HUES64 (cell line): ENCODE measurements around the gene B3GALT6.

ENCODE experiments used
- H3K27ac ChIP-seq: 2 replicates; pipeline ENCODE4 v1.7.0; 2013; ENCODE audit warnings: low read depth, low read length, inconsistent platforms
- H3K27me3 ChIP-seq: 2 replicates; pipeline ENCODE4 v1.6.1; 2013; ENCODE audit warnings: mild to moderate bottlenecking, low read length; ENCODE audit not compliant: insufficient read depth
- H3K36me3 ChIP-seq: 2 replicates; pipeline ENCODE4 v1.6.1; 2013; ENCODE audit warnings: mild to moderate bottlenecking, low read length; ENCODE audit not compliant: insufficient read depth
- H3K4me1 ChIP-seq: 2 replicates; pipeline ENCODE4 v1.6.1; 2013; ENCODE audit warnings: mild to moderate bottlenecking, low read length, moderate library complexity; ENCODE audit not compliant: insufficient read depth
- H3K4me3 ChIP-seq: 2 replicates; pipeline ENCODE4 v1.5.1; 2013; ENCODE audit warnings: mild to moderate bottlenecking, low read length, moderate library complexity
- H3K9ac ChIP-seq: 2 replicates; pipeline ENCODE4 v1.6.1; 2013; ENCODE audit warnings: mild to moderate bottlenecking, low read depth, low read length
- H3K9me3 ChIP-seq: 2 replicates; pipeline ENCODE4 v1.6.1; 2013; ENCODE audit warnings: low read depth, low read length; ENCODE audit not compliant: insufficient read depth
- WGBS: fragments of 150-250, 120-280 bp; methylation state at CpG from one replicate; pipeline ENCODE4 v1.1.7; 2013; ENCODE audit warnings: missing lambda C conversion rate; 5-methylcytosine and 5-hydroxymethylcytosine counted together

B3GALT6 gene

DNA sequence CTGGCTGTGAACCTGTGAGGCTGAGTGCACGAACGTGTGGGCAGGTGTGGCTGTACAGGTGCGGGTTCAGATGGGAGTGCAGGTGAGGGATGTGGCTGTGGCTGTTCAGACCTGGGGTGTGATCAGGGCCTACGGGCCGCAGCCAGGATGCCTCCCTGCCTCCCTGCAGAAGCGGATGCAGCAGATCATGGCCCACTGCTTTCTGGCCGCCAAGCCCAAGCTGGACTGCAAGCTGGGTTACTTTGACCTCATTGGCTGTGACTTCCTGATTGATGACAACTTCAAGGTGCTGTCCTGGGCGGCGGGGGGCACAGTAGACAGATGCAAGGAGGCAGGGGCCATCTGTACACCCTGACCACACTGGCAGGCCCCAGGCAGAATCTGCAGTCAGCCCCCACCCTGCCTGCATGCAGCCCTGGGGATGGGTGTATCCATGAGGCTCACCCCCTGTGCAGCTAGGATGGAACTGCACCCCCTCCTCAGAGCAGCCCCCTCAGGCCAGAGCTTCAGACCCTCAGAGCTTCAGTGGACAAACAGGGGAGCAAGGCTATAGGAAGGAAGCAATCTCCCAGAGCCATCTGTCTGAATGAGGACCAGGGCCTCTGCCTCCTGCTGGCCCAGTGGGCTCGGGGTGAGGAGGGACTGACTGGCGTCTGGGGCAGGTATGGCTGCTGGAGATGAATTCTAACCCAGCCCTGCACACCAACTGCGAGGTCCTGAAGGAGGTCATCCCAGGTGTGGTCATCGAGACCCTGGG lies 35.4 kb upstream of the B3GALT6 start:
- Histone ChIP-seq H3K36me3 (no peaks in the 10 kb centered on the region), H3K9me3 (0 out of 2 replicates have a peak, but pooled peaks cover 15% of the 10 kb centered on the region), H3K4me1 (no peaks in the 10 kb centered on the region), H3K9ac (no peak overlapping the region), H3K27ac (no peak overlapping the region), H3K27me3 (peaks cover 7% of the 10 kb centered on the region), H3K4me3 (no peak overlapping the region)
- 90% methylated on average over 13 of the region's 13 CpGs for WGBS

DNA sequence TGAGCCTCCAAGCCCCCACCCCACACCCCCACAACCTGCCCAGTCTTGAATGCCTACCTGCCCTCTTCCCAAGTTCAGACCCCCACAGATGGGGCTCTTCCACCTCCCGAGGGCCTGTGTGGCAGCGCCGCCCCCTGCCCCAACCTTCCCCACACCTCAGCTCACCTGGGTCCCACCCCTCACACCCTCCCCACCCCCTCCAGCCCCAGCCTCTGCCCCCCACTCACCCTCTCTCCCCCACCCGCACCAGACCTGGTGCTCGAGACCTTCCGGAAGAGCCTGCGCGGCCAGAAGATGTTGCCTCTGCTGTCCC lies 34.9 kb upstream of the B3GALT6 start:
- WGBS: 96% methylated on average over 8 of the region's 8 CpGs
- peaks cover 8% of the 10 kb centered on the region for H3K27me3 ChIP-seq
- H3K4me3 ChIP-seq: no peak overlapping the region
- no peak overlapping the region for H3K27ac ChIP-seq
- no peaks in the 10 kb centered on the region for H3K36me3 ChIP-seq
- H3K4me1 ChIP-seq: no peaks in the 10 kb centered on the region
- 0 out of 2 replicates have a peak, but pooled peaks cover 10% of the 10 kb centered on the region for H3K9me3 ChIP-seq
- no peak overlapping the region for H3K9ac ChIP-seq

DNA sequence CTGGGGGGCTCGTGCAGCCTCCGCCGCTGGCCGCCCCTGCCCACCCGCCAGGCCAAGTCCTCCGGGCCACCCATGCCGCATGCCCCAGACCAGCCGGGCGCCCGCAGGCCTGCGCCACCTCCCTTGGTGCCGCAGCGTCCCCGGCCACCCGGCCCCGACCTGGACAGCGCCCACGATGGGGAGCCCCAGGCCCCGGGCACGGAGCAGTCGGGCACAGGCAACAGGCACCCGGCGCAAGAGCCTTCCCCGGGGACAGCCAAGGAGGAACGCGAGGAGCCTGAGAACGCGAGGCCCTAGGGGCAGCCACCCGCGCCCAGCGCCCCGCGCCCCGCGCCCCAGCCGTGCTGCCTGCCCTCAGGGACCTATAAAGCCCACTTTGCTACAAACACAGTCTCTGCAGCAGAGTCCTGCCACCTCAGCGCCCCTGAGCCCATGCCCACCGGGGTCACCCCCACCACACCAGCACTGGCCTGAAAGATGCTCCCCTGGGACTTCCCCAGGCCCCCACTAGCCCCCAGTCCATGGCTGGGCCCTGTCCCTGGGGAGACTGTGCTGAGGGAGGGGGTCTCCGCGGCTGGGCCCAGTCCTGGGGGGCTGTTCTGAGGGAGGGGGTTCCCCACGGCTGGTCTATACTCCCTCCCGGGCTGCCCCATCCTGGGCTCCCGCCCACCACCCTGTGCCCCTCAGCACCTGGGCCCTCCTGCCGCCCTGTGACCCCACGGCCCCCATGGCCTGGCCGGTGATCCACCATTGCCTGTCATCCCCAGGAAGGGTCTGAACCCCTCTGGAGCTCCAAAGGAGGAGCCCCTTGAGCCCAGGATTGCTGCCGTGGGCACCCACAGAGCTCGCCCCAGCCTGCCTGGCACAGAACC lies 34.2 kb upstream of the B3GALT6 start:
- no peak overlapping the region for H3K9ac ChIP-seq
- H3K36me3 ChIP-seq: no peaks in the 10 kb centered on the region
- no peaks in the 10 kb centered on the region for H3K4me1 ChIP-seq
- H3K27me3 ChIP-seq: peaks cover 10% of the 10 kb centered on the region
- no peak overlapping the region for H3K4me3 ChIP-seq
- WGBS: 93% methylated on average over 48 of the region's 48 CpGs
- 0 out of 2 replicates have a peak, but pooled peaks cover 7% of the 10 kb centered on the region for H3K9me3 ChIP-seq
- H3K27ac ChIP-seq: no peak overlapping the region

DNA sequence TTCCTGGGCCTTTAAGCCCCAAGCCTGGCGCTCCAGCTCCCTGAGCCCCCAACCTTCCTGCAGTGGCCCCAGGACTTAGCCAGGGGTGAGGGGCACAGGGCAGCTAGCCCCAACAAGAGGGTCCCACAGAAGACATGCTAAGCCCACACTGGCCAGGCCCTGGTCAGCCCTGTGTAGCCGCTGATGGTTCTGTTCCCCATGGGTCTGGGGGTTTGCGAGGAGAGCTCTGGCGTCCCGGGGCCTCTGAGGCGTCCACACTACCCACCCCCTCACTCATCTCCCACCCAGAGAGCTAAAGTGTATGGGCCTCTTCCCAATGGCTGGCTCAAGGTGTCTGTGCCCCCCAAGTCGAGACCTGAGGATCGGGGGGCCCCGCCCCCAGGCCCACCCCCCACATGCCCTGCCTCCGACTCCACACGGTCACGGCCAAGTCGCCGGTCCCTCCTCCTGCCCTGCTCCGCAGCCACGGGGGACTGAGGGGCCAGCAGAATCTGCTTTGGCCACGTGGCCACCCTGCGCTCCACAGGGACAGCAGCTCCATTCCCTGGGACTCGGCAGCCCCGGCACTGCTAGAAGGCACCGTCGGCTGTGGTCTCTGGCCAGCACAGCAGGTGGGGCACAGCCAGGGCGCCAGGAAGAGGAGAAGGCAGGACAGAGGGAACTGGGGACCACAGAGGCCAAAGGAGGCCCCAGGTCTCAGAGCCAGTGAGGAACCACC lies 33.5 kb upstream of the B3GALT6 start:
- Histone ChIP-seq H3K27me3 (peaks cover 14% of the 10 kb centered on the region), H3K4me3 (no peak overlapping the region), H3K27ac (no peak overlapping the region), H3K4me1 (no peaks in the 10 kb centered on the region), H3K9ac (no peak overlapping the region), H3K9me3 (0 out of 2 replicates have a peak, but pooled peaks cover 7% of the 10 kb centered on the region), H3K36me3 (no peaks in the 10 kb centered on the region)
- WGBS: 92% methylated on average over 23 of the region's 23 CpGs

DNA sequence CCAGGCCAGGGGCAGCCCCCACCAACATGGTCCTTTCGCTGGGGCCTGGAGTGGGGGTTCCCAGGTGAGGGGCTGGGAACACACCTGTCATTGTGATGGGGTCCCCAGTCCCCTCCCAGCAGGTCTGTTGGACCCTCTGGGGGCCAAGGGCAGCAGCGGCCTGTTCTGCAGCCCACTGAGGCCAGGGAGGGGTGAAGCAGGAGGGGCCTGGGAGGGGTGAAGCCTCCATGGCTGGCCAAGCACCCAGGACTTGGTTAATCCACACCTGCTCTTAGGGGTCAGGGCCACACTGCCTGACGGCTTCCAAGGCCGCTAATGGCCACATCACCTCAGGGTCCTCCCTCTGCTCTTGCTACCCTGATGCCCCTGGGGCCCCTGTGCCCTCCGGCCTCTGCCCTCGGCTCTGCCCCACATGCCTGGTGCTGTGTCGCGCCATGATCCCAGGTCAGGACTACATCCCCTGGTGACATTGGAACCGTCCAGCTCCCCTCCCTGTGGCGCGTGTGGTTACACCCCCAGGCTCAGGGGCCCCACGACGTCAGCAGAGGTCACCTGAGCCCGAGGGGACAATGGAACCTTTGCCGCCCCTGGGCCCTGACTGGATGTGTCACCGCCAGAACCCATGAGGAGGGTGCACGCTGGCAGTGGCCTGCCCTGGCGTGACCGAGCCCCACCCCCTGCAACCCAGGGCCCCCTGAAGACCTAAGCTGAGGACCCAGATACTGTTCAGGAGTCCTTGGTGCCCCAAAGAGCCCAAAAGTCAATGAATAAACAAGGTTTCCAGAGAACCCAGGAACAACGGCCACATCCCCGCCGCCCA lies 32.7 kb upstream of the B3GALT6 start:
- WGBS: 92% methylated on average over 22 of the region's 22 CpGs
- H3K9ac ChIP-seq: no peak overlapping the region
- no peak overlapping the region for H3K4me3 ChIP-seq
- peaks cover 16% of the 10 kb centered on the region for H3K27me3 ChIP-seq
- H3K4me1 ChIP-seq: no peaks in the 10 kb centered on the region
- 0 out of 2 replicates have a peak, but pooled peaks cover 5% of the 10 kb centered on the region for H3K9me3 ChIP-seq
- no peaks in the 10 kb centered on the region for H3K36me3 ChIP-seq
- H3K27ac ChIP-seq: no peak overlapping the region

DNA sequence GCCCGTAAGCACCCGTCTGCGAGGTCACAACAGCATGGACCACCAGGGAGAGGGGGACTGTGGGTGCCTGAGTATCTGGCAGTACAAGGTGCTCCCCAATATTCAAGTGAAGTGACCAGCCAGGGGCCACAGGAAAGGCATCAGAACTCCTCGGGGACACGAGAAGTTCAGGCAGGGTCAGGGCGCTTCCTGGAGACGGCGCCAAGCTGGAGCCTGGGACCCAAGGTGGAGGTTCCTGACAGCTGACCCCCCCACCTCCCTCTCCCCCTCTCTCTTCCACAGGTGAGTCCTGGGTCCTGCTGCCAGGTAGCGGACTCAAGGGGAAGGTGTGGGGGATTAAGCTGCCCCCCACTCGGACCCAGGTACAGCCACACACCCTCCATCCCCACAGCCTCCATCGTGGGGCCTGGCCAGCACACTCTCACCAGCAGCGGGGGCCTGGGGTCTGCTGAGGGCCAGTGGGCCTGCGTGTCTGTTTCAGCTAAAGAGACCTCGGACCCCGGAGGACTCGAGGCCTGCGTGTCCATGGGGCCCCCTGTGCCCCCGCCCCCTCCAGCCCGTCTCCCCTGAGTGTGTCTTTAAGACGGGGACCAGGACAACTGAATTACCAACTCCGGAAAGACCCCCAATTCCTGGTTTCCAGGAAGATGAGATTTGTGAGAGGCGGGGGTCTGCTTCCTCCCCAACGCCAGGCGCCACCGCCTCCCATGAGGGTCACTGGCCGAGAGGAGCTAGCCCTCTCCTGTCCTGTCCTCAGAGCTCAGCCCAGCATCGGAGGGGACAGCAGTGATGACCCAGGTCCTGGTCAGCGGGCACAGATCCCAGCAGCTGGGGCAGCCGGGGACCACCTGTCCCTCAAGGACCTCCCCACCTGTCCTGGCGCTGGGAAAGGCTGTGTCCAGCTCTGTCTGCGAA lies 31.8 kb upstream of the B3GALT6 start:
- 81% methylated on average over 30 of the region's 31 CpGs for WGBS
- Histone ChIP-seq H3K9me3 (no peaks in the 10 kb centered on the region), H3K36me3 (no peaks in the 10 kb centered on the region), H3K27ac (no peak overlapping the region), H3K27me3 (peaks cover 18% of the 10 kb centered on the region), H3K4me3 (0 out of 2 replicates have a peak overlapping the region, but pooled peaks have one; percentile 46), H3K4me1 (no peaks in the 10 kb centered on the region), H3K9ac (no peak overlapping the region)

DNA sequence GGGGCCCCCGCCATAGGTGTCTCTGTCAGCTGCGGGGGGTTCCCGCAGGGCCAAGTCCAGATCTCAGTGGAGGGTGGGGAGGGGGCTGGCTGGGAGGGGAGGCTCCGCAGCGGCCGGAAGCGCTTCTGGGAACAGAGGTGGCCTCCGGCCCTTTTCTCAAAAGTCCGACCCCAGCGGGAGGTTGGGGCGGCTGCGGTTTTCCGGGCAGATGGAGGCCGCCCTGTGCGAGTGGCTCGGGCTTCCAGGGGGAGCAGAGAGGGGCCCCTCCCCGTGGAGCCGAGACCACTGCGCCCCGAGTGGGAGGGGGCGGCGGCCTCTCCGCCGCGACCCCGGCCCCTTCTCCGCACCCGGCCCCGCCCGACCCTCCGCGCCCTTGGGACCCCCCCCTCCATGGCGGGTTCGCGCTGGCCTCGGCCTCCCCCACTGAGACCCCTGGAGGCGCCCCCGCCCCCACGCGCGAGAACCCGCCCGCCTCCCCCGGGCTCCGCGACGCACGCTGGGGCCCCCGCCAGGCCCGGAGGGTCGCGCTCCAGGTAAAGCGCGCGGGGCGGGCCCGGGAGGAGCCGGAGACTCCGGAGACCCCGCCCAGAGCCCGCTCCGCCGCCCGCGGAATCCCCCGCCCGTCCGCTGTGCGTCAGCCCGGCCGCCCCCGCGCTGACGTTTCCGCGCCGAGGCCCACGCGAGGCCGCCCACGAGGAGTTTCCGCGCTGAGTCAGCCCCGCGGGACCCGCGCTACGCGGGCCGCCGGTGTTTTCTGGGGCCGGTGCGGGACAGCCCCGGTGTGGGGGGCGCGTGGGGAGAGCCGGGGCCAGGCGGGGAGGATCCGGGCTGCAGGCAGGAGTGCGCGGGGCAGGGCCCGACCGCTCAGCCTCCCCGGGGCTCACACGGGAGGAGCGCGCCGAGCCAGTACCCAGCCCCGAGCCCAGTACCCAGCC lies 30.9 kb upstream of the B3GALT6 start:
- Histone ChIP-seq H3K27me3 (peaks cover 27% of the 10 kb centered on the region), H3K4me3 (peak overlapping the region; percentile 46), H3K4me1 (no peaks in the 10 kb centered on the region), H3K36me3 (no peaks in the 10 kb centered on the region), H3K9me3 (no peaks in the 10 kb centered on the region), H3K27ac (no peak overlapping the region), H3K9ac (no peak overlapping the region)
- 1% methylated on average over 107 of the region's 109 CpGs for WGBS

DNA sequence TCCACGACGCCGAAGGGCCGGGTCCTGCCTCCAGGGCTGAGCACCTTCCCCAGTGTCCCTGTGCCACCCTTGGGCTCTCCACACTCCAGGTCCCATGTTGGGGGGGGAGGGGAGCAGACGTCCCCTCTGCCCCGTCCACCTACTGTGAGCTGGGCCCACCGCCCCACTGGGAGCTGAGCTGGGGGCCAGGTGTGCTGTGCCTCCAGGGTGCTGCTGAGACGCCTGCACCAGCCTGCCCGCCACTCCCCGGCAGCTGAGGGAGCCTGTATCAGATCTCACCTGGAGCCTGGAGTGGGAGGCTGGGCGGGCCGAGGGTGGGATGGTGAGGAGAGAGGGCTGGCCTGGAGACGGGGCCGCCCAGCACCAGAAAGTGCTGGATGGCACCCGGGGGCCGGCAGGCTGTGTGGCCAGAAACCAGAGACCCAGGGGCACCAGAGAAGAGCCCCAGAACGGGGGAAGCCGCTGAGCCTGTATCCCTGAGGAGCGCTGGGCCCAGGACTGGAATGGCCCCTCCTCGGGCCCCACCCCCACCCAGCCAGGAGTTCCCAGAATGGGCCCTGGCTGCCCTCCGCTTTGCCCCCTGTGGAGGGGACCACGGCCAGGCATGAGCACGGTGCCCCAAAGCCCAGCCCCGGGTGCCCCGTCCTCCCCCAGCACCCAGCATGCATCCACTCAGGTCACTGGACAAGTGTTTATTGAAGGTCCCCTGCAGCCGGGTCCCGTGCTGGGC lies 29.0 kb upstream of the B3GALT6 start:
- 76% methylated on average over 27 of the region's 27 CpGs for WGBS
- Histone ChIP-seq H3K4me1 (no peaks in the 10 kb centered on the region; the same call in 1 of the 2 replicates), H3K9ac (no peak overlapping the region), H3K9me3 (no peaks in the 10 kb centered on the region), H3K4me3 (no peak overlapping the region), H3K27ac (no peak overlapping the region), H3K36me3 (no peaks in the 10 kb centered on the region), H3K27me3 (peaks cover 42% of the 10 kb centered on the region)
